Activated CD8-positive, alpha-beta T cell treated with anti-CD3 and anti-CD28 coated beads for 36 hours (primary cell): ENCODE data around the gene PACRG. TPM values are rescaled to one million over a fixed set of nuclear protein-coding genes. Genes with fewer than 3 reads are reported as not detected.

Source experiments
- ATAC-seq: fragments of 200-7000 bp; cut with Tn5 transposase; one replicate; pipeline ENCODE4 v1.10.0; 2021; ENCODE audit warnings: mild to moderate bottlenecking, moderate library complexity
- CTCF ChIA-PET: fragments of 350-600 bp; sonication (Branson Sonifier 250); formaldehyde crosslinking; loops from one replicate; lab custom pipeline; 2021; ENCODE audit warnings: antibody characterized with exemption; lab: Charles Lee
- POLR2A ChIA-PET: fragments of 350-600 bp; sonication (Branson Sonifier 250); formaldehyde crosslinking; loops from one replicate; lab custom pipeline; 2021; ENCODE audit warnings: antibody characterized with exemption; lab: Charles Lee
- DNase-seq: peaks from one replicate; pipeline ENCODE4 v3.0.0-alpha.2; 2020
- H3K27ac Mint-ChIP-seq: one replicate; pipeline ENCODE4 v1.8.0; 2021; ENCODE audit warnings: mild to moderate bottlenecking, mixed read lengths
- H3K27me3 Mint-ChIP-seq: one replicate; pipeline ENCODE4 v1.8.0; 2021; ENCODE audit warnings: mixed read lengths
- H3K36me3 Mint-ChIP-seq: one replicate; pipeline ENCODE4 v1.8.0; 2021; ENCODE audit warnings: low read depth, mixed read lengths
- H3K4me1 Mint-ChIP-seq: one replicate; pipeline ENCODE4 v1.8.0; 2021; ENCODE audit warnings: low read depth, mixed read lengths
- H3K4me3 Mint-ChIP-seq: one replicate; pipeline ENCODE4 v1.8.0; 2021; ENCODE audit warnings: mild to moderate bottlenecking, moderate library complexity, mixed read lengths
- H3K9me3 Mint-ChIP-seq: one replicate; pipeline ENCODE4 v1.8.0; 2021; ENCODE audit warnings: mixed read lengths
- CTCF ChIP-seq: fragments of 200-600 bp; IDR thresholded peaks from one replicate; pipeline ENCODE4 v1.8.0; 2022; ENCODE audit warnings: antibody characterized with exemption, mild to moderate bottlenecking
- intact Hi-C: fragments of 100-400 bp; cut with micrococcal nuclease; formaldehyde crosslinking; loops from one replicate; pipeline ENCODE4 v1.10.0; 2022
- total RNA-seq, 2 experiments: library from RNA; stranded (reverse); gene quantifications; one replicate each; pipeline ENCODE4 v1.2.3, GENCODE V29; 2021

PACRG gene
- total RNA-seq, 2 experiments from 2014 or later: not detected

DNA sequence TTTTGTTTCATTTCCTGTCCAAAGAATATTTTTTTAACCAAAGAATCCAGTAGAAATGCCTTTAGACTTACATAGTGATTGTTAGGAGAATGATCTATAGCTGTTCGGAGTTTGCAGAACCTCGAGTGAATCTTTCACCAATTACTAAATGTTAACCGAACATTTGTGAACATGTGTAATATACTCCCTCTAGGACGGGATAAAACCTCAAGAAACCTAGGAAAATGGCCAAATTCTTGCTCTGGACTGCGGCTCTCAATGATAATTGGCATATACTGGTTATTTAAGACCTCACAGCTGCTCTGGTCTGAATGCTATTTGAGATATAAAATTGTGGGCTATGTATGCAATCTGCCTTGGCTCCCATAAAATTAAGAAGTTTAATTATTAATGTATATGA, 137.1 kb downstream of the PACRG start:
- H3K4me3 Mint-ChIP-seq: no peak overlapping the region
- no peak for DNase-seq
- POLR2A ChIA-PET: no interaction called here

DNA sequence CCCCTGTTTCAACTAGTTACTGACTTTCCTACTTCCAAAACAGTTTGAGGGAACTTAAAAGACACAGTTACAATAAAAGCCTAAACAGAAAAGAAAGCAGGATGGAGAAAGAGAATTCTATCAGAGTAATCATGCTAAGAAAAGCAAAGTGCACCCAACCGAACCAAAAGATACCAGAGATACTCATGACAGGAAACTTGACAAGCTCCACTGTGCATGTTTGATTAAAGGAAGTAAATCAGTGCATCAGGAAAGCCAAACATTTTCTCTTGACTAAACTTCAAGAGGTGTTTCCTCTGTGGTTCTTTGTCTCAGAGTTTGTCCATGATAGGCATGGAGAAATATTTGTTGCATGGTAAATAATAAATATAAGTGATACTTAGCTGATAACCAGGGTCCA, 138.9 kb downstream of the PACRG start:
- no peak for DNase-seq
- CTCF ChIA-PET: no interaction called here
- Mint-ChIP-seq H3K4me1 (no peaks in the 10 kb centered on the region), H3K4me3 (no peak overlapping the region), H3K27me3 (no peaks in the 10 kb centered on the region), H3K27ac (no peak overlapping the region), H3K9me3 (no peaks in the 10 kb centered on the region), H3K36me3 (no peaks in the 10 kb centered on the region)
- no peak for ATAC-seq
- POLR2A ChIA-PET: no interaction called here
- intact Hi-C loops: no loop called here
- TF ChIP-seq CTCF: no peak

More for the DNA sequence above, 137.1 kb downstream of the PACRG start:
- no peak for ATAC-seq
- CTCF ChIA-PET: no interaction called here
- H3K36me3 Mint-ChIP-seq: no peaks in the 10 kb centered on the region
- H3K27ac Mint-ChIP-seq: no peak overlapping the region
- no peak for TF ChIP-seq CTCF
- intact Hi-C loops: no loop called here
- H3K27me3 Mint-ChIP-seq: no peaks in the 10 kb centered on the region
- no peaks in the 10 kb centered on the region for H3K9me3 Mint-ChIP-seq
- no peaks in the 10 kb centered on the region for H3K4me1 Mint-ChIP-seq

DNA sequence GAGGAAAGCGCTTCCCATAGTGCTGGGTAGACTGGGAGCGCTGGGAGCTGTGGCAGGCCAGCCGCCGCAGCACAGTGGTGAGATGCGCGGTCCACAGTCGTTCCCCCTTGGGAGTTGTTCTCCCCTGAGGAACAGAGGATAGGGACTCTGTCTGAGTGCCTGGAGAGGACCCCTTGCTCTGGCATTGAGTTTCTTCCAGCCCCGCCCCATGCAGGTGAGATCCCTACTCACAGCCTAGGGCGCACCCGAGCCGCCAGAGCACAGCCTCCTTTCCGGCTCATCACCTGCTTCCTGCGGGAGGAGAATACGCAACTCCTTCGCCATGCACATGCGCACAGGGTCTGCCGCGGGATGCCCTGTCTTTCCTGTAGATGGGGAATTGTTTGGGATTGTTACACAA, 140.6 kb downstream of the PACRG start:
- H3K9me3 Mint-ChIP-seq: no peaks in the 10 kb centered on the region
- ATAC-seq (no peak), DNase-seq (no peak)
- H3K36me3 Mint-ChIP-seq: no peaks in the 10 kb centered on the region
- no peaks in the 10 kb centered on the region for H3K27me3 Mint-ChIP-seq
- CTCF ChIA-PET: no interaction called here
- POLR2A ChIA-PET: no interaction called here
- intact Hi-C loops: no loop called here
- H3K4me1 Mint-ChIP-seq: no peaks in the 10 kb centered on the region
- H3K27ac Mint-ChIP-seq: no peak overlapping the region
- no peak overlapping the region for H3K4me3 Mint-ChIP-seq
- no peak for TF ChIP-seq CTCF

DNA sequence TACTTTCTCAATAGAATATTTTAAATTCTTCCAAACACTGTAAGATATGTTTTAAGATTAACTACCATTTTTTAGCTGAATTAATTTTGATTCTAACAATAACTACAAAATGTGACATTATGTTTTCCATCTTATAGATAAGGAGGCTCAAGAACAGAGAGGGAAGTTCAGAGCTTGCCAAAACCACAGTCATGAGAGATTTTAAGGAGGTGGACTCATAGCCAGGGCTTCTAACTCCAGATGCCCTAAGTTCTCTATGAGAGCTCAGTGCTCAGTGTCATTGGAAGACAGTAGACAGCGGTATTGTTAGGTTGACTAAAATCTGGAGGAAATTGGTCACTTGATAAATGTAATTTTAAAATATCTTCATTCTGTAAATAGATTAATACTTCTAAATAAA, 144.2 kb downstream of the PACRG start:
- POLR2A ChIA-PET: no interaction called here
- Mint-ChIP-seq H3K9me3 (peaks cover 5% of the 10 kb centered on the region), H3K4me3 (no peak overlapping the region), H3K4me1 (no peaks in the 10 kb centered on the region), H3K27me3 (no peaks in the 10 kb centered on the region), H3K27ac (no peak overlapping the region), H3K36me3 (no peaks in the 10 kb centered on the region)
- CTCF ChIA-PET: no interaction called here
- intact Hi-C loops: no loop called here
- ATAC-seq: no peak
- no peak for TF ChIP-seq CTCF
- DNase-seq: no peak

- Mint-ChIP-seq H3K9me3 (peaks cover 5% of the 10 kb centered on the region), H3K4me1 (no peaks in the 10 kb centered on the region), H3K27ac (no peak overlapping the region), H3K4me3 (no peak overlapping the region), H3K27me3 (no peaks in the 10 kb centered on the region), H3K36me3 (no peaks in the 10 kb centered on the region)
- CTCF ChIA-PET: no interaction called here
- POLR2A ChIA-PET: no interaction called here
- DNase-seq (no peak), ATAC-seq (no peak)
- intact Hi-C loops: no loop called here
- TF ChIP-seq CTCF: no peak
Measured at GRCh38 chr6:162873537-162873936, 145.8 kb downstream of the PACRG start.
